ENCODE measurements around the gene PRSS8.

Gene PRSS8

DNA sequence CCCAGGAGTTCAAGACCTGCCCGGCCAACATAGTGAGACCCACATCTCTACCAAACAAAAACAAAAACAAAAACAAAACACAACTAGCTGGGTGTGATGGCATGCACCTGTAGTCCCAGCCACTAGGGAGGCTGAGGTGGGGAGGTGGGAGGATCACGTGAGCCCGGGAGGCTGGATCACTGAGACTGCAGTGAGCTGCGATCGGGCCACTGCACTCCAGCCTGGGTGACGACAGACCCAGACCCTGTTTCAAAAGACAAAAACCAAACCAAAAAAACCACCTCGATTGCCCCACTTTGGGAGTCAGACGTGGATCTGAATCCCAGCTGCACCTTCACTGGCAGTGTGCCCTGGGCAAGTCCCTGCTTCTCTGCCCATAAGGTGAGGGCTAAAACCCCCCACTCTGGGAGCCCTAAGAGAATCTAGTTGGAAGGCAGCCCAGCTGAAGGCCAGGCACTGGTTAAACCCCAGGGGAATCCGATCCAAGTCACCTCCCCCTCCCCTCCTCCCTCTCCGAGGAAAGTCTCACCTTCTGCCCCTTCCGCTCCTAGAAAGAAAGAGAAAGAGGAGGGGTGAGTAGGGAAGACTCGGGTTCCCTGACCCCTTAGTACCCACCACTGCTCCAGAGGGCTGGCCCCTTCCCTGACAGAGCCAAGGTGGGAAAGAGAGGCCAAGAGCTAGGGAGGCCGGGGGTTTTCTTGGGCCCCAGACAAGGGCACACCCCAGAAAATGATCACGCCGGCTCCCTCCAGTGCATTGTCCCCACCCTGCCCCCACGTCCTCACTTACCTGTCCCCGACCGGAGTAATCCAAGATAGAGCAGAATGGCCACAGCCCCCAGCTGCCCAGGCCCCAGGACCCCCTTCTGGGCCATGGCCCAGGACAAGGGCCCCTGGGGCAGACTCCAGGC lies 647 bp downstream of the PRSS8 start:
- no peak overlapping the region for H3K4me2 ChIP-seq (ENCODE audit: low read length, poor library complexity, severe bottlenecking)
- H2AFZ ChIP-seq (ENCODE audit: low read depth, low read length): no peak overlapping the region
- H2BK12ac ChIP-seq (ENCODE audit: low read length in 2 of 2): no peak overlapping the region
- H2AK5ac ChIP-seq (ENCODE audit: low read length, severe bottlenecking): no peak overlapping the region
- H2BK120ac ChIP-seq (ENCODE audit: low read depth, low read length): no peak overlapping the region
- no peak overlapping the region for H3K18ac ChIP-seq (ENCODE audit: low read depth in 1 of 2, low read length in 2 of 2)
- WGBS: 31% methylated on average over 14 of the region's 18 CpGs
- no peak overlapping the region for H3K14ac ChIP-seq (ENCODE audit: low read length in 2 of 2)
- H2BK5ac ChIP-seq (ENCODE audit: low read depth, low read length, poor library complexity, severe bottlenecking): no peak overlapping the region
- peaks cover 8 to 13% of the 10 kb centered on the region in 2 experiments for H3K27me3 ChIP-seq (ENCODE audit: control insufficient read depth in 1 of 2, insufficient read depth in 1 of 2, low read length in 2 of 2)
- no peak overlapping the region for H3K9ac ChIP-seq (ENCODE audit: low read length)
- H3K36me3 ChIP-seq (ENCODE audit: control insufficient read depth in 1 of 2, insufficient read depth in 2 of 2, low read depth in 1 of 2, low read length in 2 of 2): peaks cover 6 to 36% of the 10 kb centered on the region in 2 experiments
- peak; percentile 18 for DNase-seq
- peak overlapping the region; percentile 49 for H4K8ac ChIP-seq (ENCODE audit: low read length)
- H3K79me1 ChIP-seq (replicated peaks; ENCODE audit: low read length, poor library complexity, severe bottlenecking): no peaks in the 10 kb centered on the region
- H4K91ac ChIP-seq (ENCODE audit: low read length): no peak overlapping the region
- H3K27ac ChIP-seq (ENCODE audit: low read length, poor library complexity, severe bottlenecking): no peak overlapping the region
- no peaks in the 10 kb centered on the region for H3K9me3 ChIP-seq (ENCODE audit: control insufficient read depth, low read length)
- H3K4ac ChIP-seq (ENCODE audit: low read depth in 1 of 2, low read length in 2 of 2): peak overlapping the region in 1 of 2 experiments; percentile 30
- peaks cover 15% of the 10 kb centered on the region for H3K4me1 ChIP-seq (ENCODE audit: control insufficient read depth, insufficient read depth, low read depth, low read length)
- H2BK15ac ChIP-seq (ENCODE audit: low read depth, poor library complexity, severe bottlenecking): no peak overlapping the region
- no peak overlapping the region for H3K23ac ChIP-seq (ENCODE audit: low read length in 2 of 2)
- no peak overlapping the region for H3K4me3 ChIP-seq (ENCODE audit: insufficient read depth in 1 of 2, low read depth in 1 of 2, low read length in 2 of 2)

DNA sequence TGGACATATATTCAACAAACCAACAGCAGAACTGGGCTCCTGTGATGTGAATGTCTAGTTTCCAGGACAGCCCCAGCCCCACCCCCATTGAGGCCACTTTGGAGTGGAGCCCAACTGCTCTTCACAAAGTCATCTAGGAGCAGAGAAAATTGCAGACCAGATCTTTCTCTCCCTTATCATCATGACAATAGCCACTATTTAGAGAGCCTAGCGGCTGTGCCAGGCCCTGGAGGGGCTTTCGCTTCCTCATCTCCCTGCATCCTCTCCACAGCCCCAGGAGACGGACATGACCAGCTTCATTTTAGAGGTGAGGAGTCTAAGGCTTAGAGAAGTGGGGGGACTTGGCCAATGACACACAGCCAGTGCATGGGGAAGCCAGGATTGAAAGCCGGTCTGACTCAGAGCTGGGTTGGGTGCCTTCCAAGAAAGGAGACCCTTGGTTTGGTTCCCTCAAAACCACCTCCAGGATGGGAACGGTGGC lies 1.4 kb downstream of the PRSS8 start:
- no peak overlapping the region for H2BK12ac ChIP-seq (ENCODE audit: low read length in 2 of 2)
- H2AFZ ChIP-seq (ENCODE audit: low read depth, low read length): no peak overlapping the region
- no peak overlapping the region for H2BK120ac ChIP-seq (ENCODE audit: low read depth, low read length)
- no peaks in the 10 kb centered on the region for H3K9me3 ChIP-seq (ENCODE audit: control insufficient read depth, low read length)
- H3K4ac ChIP-seq (ENCODE audit: low read depth in 1 of 2, low read length in 2 of 2): no peak overlapping the region
- peak; percentile 12 for DNase-seq
- no peak overlapping the region for H3K4me2 ChIP-seq (ENCODE audit: low read length, poor library complexity, severe bottlenecking)
- no peak overlapping the region for H3K23ac ChIP-seq (ENCODE audit: low read length in 2 of 2)
- peak overlapping the region in 1 of 2 experiments; percentile 3 for H3K4me3 ChIP-seq (ENCODE audit: insufficient read depth in 1 of 2, low read depth in 1 of 2, low read length in 2 of 2)
- H4K91ac ChIP-seq (ENCODE audit: low read length): no peak overlapping the region
- WGBS: 75% methylated on average over 3 of the region's 5 CpGs
- H2BK5ac ChIP-seq (ENCODE audit: low read depth, low read length, poor library complexity, severe bottlenecking): no peak overlapping the region
- peaks cover 8 to 13% of the 10 kb centered on the region in 2 experiments for H3K27me3 ChIP-seq (ENCODE audit: control insufficient read depth in 1 of 2, insufficient read depth in 1 of 2, low read length in 2 of 2)
- H3K27ac ChIP-seq (ENCODE audit: low read length, poor library complexity, severe bottlenecking): no peak overlapping the region
- no peak overlapping the region for H2BK15ac ChIP-seq (ENCODE audit: low read depth, poor library complexity, severe bottlenecking)
- peaks cover 13% of the 10 kb centered on the region for H3K4me1 ChIP-seq (ENCODE audit: control insufficient read depth, insufficient read depth, low read depth, low read length)
- H4K8ac ChIP-seq (ENCODE audit: low read length): no peak overlapping the region
- H3K79me1 ChIP-seq (replicated peaks; ENCODE audit: low read length, poor library complexity, severe bottlenecking): no peaks in the 10 kb centered on the region
- peaks cover 10 to 44% of the 10 kb centered on the region in 2 experiments for H3K36me3 ChIP-seq (ENCODE audit: control insufficient read depth in 1 of 2, insufficient read depth in 2 of 2, low read depth in 1 of 2, low read length in 2 of 2)
- H2AK5ac ChIP-seq (ENCODE audit: low read length, severe bottlenecking): no peak overlapping the region
- no peak overlapping the region for H3K18ac ChIP-seq (ENCODE audit: low read depth in 1 of 2, low read length in 2 of 2)
- H3K9ac ChIP-seq (ENCODE audit: low read length): no peak overlapping the region
- no peak overlapping the region for H3K14ac ChIP-seq (ENCODE audit: low read length in 2 of 2)

GRCh38 chr16:31133046-31133501 lies 2.5 kb downstream of the PRSS8 start:
- Histone ChIP-seq H3K4me2 (ENCODE audit: low read length, poor library complexity, severe bottlenecking) (no peak overlapping the region), H2BK12ac (ENCODE audit: low read length in 2 of 2) (no peak overlapping the region), H3K23ac (ENCODE audit: low read length in 2 of 2) (no peak overlapping the region), H2BK15ac (ENCODE audit: low read depth, poor library complexity, severe bottlenecking) (no peak overlapping the region), H3K36me3 (ENCODE audit: control insufficient read depth in 1 of 2, insufficient read depth in 2 of 2, low read depth in 1 of 2, low read length in 2 of 2) (peaks cover 20 to 48% of the 10 kb centered on the region in 2 experiments), H3K4ac (ENCODE audit: low read depth in 1 of 2, low read length in 2 of 2) (no peak overlapping the region), H2AK5ac (ENCODE audit: low read length, severe bottlenecking) (no peak overlapping the region), H3K4me1 (ENCODE audit: control insufficient read depth, insufficient read depth, low read depth, low read length) (peaks cover 4% of the 10 kb centered on the region), H2BK120ac (ENCODE audit: low read depth, low read length) (no peak overlapping the region), H3K4me3 (ENCODE audit: insufficient read depth in 1 of 2, low read depth in 1 of 2, low read length in 2 of 2) (no peak overlapping the region), H3K14ac (ENCODE audit: low read length in 2 of 2) (no peak overlapping the region), H3K27ac (ENCODE audit: low read length, poor library complexity, severe bottlenecking) (no peak overlapping the region), H3K9ac (ENCODE audit: low read length) (no peak overlapping the region), H3K27me3 (ENCODE audit: control insufficient read depth in 1 of 2, insufficient read depth in 1 of 2, low read length in 2 of 2) (peaks cover 8 to 13% of the 10 kb centered on the region in 2 experiments), H4K8ac (ENCODE audit: low read length) (peak overlapping the region; percentile 52), H3K79me1 (replicated peaks; ENCODE audit: low read length, poor library complexity, severe bottlenecking) (no peaks in the 10 kb centered on the region), H3K9me3 (ENCODE audit: control insufficient read depth, low read length) (no peaks in the 10 kb centered on the region), H4K91ac (ENCODE audit: low read length) (no peak overlapping the region), H3K18ac (ENCODE audit: low read depth in 1 of 2, low read length in 2 of 2) (no peak overlapping the region), H2BK5ac (ENCODE audit: low read depth, low read length, poor library complexity, severe bottlenecking) (no peak overlapping the region), H2AFZ (ENCODE audit: low read depth, low read length) (no peak overlapping the region)
- no peak for DNase-seq
- WGBS: 80% methylated on average over 6 of the region's 6 CpGs

DNA sequence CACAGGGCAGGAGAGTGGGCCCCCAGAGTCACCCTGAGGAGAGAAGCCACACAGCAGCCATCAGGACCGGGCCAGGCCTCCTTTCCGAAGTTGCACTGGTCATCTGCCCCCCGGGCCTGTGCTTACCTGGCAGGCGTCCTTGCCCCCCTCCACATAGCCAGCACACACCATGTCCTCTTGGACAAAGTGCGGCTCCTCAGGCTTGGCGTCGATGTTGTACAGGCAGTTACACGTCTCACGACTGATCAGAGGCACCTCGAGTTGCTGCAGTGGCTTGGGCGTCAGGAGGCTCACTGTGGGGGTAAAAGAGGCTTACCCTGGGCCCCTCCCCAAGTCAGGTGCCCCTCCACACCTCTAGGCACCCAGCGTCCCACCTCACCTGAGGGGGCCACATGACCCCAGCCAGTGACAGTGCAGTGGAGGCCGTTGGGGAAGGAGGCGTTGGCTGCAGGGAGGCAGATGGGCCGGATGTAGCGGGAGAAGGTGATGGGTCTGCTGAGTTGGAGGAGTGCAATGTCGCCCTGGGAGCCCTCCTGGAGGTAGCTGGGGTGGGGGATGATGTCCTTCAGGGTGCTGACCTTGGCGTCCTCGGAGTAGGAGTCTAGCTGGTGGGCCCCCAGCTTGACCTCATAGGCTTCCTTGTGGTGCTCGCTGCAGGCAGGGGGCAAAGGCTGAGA lies 3.1 kb downstream of the PRSS8 start:
- no peaks in the 10 kb centered on the region for H3K9me3 ChIP-seq (ENCODE audit: control insufficient read depth, low read length)
- no peak overlapping the region for H3K4me3 ChIP-seq (ENCODE audit: insufficient read depth in 1 of 2, low read depth in 1 of 2, low read length in 2 of 2)
- no peak overlapping the region for H3K27ac ChIP-seq (ENCODE audit: low read length, poor library complexity, severe bottlenecking)
- H3K4me2 ChIP-seq (ENCODE audit: low read length, poor library complexity, severe bottlenecking): no peak overlapping the region
- no peak overlapping the region for H3K14ac ChIP-seq (ENCODE audit: low read length in 2 of 2)
- peaks cover 26 to 54% of the 10 kb centered on the region in 2 experiments for H3K36me3 ChIP-seq (ENCODE audit: control insufficient read depth in 1 of 2, insufficient read depth in 2 of 2, low read depth in 1 of 2, low read length in 2 of 2)
- no peak overlapping the region for H3K4ac ChIP-seq (ENCODE audit: low read depth in 1 of 2, low read length in 2 of 2)
- H2BK120ac ChIP-seq (ENCODE audit: low read depth, low read length): no peak overlapping the region
- no peak overlapping the region for H4K8ac ChIP-seq (ENCODE audit: low read length)
- peaks cover 8 to 13% of the 10 kb centered on the region in 2 experiments for H3K27me3 ChIP-seq (ENCODE audit: control insufficient read depth in 1 of 2, insufficient read depth in 1 of 2, low read length in 2 of 2)
- H3K79me1 ChIP-seq (replicated peaks; ENCODE audit: low read length, poor library complexity, severe bottlenecking): no peaks in the 10 kb centered on the region
- no peak overlapping the region for H2BK5ac ChIP-seq (ENCODE audit: low read depth, low read length, poor library complexity, severe bottlenecking)
- 90% methylated on average over 19 of the region's 20 CpGs for WGBS
- H3K23ac ChIP-seq (ENCODE audit: low read length in 2 of 2): no peak overlapping the region
- no peak overlapping the region for H2AK5ac ChIP-seq (ENCODE audit: low read length, severe bottlenecking)
- H3K4me1 ChIP-seq (ENCODE audit: control insufficient read depth, insufficient read depth, low read depth, low read length): peaks cover 4% of the 10 kb centered on the region
- no peak overlapping the region for H4K91ac ChIP-seq (ENCODE audit: low read length)
- no peak for DNase-seq
- no peak overlapping the region for H3K18ac ChIP-seq (ENCODE audit: low read depth in 1 of 2, low read length in 2 of 2)
- H2AFZ ChIP-seq (ENCODE audit: low read depth, low read length): no peak overlapping the region
- H2BK15ac ChIP-seq (ENCODE audit: low read depth, poor library complexity, severe bottlenecking): no peak overlapping the region
- H2BK12ac ChIP-seq (ENCODE audit: low read length in 2 of 2): no peak overlapping the region
- no peak overlapping the region for H3K9ac ChIP-seq (ENCODE audit: low read length)
